Fibroblast of mammary gland (primary cell): ENCODE data around the gene WWOX.

ENCODE experiments used
- DNase-seq: peaks from one replicate; pipeline ENCODE4 v3.0.0-alpha.2; 2010; ENCODE audit warnings: low read depth
- H3K4me3 ChIP-seq: 2 replicates; pipeline ENCODE4 v1.5.1; 2011; ENCODE audit warnings: low read depth, mild to moderate bottlenecking, low read length, moderate library complexity; ENCODE audit not compliant: control insufficient read depth
- TF ChIP-seq, protein P1 (sequence below): conservative IDR thresholded peaks from 2 replicates; pipeline ENCODE4 v1.5.1; 2011; ENCODE audit warnings: low read depth, low read length, inconsistent platforms; ENCODE audit not compliant: control insufficient read depth, insufficient read depth

WWOX gene

DNA sequence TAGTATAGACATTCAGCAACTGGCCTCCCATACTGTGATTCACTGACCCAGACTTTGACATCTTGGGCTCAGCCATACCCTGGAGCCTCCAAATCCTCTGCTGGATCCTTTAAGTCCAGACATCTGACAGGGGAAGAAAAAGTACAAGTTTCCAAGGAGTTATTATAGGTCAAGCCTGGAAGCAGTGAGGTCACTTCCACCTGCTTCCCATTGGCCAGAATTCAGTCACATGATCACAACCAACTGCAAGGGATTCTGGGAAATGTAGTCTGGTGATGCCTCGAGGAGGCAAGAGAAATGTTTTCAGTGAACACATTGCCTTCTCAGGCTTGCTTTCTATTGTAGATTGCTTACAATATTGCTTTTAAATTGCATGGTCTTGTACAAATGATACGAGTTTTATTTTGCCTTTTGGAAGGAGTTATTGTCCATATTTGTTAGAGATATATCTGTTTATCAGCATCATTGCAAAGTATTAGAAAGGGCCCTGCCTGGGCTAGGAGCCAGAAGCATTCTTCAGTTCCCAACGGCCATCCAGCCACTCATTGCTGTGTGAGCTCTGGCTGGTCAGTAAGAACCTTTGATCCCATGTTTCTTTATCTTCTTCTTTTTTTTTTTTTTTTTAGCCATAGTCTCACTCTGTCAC is 696.9 kb downstream of the WWOX start:
- peak; percentile 33 for DNase-seq
- no peak overlapping the region for H3K4me3 ChIP-seq
- TF ChIP-seq, protein P1, sequence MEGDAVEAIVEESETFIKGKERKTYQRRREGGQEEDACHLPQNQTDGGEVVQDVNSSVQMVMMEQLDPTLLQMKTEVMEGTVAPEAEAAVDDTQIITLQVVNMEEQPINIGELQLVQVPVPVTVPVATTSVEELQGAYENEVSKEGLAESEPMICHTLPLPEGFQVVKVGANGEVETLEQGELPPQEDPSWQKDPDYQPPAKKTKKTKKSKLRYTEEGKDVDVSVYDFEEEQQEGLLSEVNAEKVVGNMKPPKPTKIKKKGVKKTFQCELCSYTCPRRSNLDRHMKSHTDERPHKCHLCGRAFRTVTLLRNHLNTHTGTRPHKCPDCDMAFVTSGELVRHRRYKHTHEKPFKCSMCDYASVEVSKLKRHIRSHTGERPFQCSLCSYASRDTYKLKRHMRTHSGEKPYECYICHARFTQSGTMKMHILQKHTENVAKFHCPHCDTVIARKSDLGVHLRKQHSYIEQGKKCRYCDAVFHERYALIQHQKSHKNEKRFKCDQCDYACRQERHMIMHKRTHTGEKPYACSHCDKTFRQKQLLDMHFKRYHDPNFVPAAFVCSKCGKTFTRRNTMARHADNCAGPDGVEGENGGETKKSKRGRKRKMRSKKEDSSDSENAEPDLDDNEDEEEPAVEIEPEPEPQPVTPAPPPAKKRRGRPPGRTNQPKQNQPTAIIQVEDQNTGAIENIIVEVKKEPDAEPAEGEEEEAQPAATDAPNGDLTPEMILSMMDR: no peak

- DNase-seq: no peak
- TF ChIP-seq, protein P1: no peak
- H3K4me3 ChIP-seq: no peak overlapping the region
Measured at GRCh38 chr16:78799429-78799828, 700.0 kb downstream of the WWOX start.

GRCh38 chr16:78800523-78800922 is 701.1 kb downstream of the WWOX start:
- no peak for DNase-seq
- TF ChIP-seq, protein P1: no peak

GRCh38 chr16:78804058-78804735 is 704.7 kb downstream of the WWOX start:
- no peak for DNase-seq
- no peak overlapping the region for H3K4me3 ChIP-seq
- TF ChIP-seq, protein P1: no peak

More at GRCh38 chr16:78800523-78800922, 701.1 kb downstream of the WWOX start:
- H3K4me3 ChIP-seq: no peak overlapping the region

DNA sequence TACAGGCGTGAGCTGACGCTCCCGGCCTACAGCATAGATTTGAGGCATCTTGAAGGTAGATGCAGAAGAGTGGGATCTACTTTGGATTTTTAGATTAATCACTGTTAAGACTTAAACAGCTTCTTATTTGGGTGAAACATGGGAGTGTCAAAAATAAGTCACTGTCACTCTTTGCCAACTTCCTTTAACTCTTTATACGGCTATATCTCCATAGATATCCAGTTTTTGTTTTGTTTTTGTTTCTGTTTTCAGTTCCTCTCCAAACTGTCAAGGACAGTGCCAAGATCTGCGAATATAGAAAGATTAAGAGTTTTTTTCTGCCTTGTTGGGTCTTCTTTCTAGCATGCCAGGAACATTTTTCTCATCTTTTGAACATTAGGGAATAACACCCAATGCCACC is 706.1 kb downstream of the WWOX start:
- no peak overlapping the region for H3K4me3 ChIP-seq
- no peak for DNase-seq
- TF ChIP-seq, protein P1: no peak

GRCh38 chr16:78811247-78811646 is 711.8 kb downstream of the WWOX start:
- DNase-seq: no peak
- TF ChIP-seq, protein P1: no peak
- H3K4me3 ChIP-seq: no peak overlapping the region
